ENCODE measurements around the gene ZNF747.

Gene ZNF747

DNA sequence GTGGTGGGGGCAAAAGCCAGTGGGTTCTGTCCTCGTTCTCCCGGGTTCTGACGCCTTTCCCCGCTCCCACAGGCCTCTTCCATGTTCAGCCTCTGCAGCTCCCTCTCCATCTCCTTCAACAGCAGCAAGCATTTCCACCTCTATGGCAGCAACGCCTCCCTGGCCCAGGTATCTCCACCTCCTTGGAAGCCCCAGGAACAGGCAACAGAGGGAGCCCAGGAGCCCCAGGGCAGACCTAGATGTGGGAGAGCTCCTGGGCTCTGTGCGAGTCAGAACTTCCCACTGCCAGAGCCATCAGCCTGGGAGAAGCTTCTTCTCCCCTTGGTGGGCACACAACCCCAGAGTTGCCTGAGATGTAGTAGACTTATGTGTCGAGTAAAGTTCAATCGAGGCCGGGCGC lies 16.1 kb downstream of the ZNF747 start:
- no peak for DNase-seq (ENCODE audit: low read depth, low spot score)

DNA sequence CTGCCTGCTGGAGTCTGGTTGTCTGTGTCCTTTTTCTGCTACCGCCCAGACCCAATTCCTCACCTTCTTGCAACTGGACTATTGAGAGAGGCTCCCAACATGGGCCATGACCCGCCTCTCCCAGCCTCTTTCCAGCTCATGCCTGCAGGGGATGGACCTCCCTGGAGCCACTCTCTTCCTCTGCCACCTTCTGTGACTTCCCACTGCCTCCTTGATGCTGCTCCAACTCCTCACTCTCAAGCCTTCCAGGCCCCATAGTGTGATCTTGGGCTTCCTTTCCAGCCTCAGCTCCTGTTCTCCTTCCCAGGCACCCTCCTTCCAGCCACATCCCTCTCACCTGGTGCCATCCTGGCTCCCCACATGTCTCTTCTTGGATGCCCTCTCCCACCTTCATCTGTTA lies 19.4 kb downstream of the ZNF747 start:
- DNase-seq (ENCODE audit: low read depth, low spot score), result no peak

DNA sequence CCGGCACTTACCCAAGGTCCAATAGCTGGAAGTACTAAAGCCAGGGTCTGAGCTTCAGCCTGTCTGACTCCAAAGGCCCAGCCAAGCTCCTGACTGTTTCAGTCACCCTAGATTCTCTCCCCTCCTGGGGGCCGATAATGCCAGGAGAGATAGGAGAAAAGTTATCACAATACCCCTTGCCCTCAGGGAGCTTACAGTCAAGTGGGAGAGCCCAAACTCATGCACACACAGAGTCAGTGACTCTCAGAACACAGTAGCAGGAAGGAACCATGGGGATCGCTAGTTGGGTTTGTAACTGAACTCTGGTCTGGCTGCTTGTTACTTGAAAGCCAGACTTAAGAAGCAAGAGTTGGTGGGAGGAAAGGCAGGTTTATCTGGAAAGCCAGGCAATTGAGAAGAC lies 23.1 kb downstream of the ZNF747 start:
- DNase-seq (ENCODE audit: low read depth, low spot score), result no peak

DNA sequence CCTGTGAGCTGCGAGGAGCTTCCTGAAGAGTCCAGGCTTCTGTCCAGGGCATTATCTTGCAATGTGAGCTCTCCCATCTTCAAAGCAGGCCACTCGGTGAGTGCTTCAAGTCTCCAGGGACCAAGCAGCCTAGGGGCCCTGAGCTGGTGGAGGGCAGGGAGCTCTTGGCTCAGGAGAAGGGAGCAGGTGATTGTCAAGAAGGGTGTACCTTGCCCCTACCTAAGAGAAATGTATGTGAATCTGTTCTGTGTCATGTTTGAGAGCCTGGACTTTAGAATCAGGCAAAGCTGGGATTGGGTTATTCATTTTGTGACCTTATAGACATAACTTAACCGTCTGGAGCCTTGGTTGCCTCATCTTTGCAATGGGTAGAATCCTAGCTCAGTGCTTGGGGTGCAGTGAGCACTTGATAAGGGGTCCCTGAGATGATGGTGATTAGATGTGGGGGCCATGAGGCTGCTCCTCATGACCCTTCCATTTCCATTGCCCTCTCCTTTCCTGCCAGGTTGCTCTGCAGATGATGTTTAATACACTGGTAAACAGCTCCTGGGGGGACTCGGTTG lies 24.2 kb downstream of the ZNF747 start:
- DNase-seq (ENCODE audit: low read depth, low spot score), result no peak

DNA sequence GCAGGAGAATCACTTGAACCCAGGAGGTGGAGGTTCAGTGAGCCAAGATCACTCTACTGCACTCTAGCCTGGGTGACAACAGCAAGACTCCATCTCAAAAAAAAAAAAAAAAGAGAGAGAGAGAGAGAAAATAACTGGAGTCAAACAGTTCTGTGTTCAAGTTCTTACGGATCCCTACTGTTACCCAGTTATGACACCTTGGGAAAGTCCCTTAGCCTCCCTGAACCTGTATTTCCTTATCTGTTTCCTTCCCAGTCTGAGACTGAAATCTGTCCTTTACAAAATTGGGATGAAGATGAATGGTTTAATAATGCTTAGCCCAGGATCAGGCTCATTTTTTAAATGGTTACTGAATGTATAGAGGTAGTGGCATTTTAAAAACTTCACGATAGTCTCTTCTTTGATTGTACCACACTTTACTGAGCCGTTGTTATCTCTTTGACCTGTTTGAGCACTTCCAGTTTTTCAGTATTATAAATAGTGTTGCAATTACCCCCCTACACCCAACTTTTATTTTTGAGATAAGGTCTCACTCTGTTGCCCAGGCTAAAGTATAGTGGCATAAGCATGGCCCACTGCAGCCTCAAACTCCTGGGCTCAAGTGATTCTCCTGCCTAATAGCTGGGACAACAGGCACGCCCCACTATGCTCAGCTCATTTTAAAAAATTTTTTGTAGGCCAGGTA lies 25.4 kb downstream of the ZNF747 start:
- DNase-seq (ENCODE audit: low read depth, low spot score), result no peak

DNA sequence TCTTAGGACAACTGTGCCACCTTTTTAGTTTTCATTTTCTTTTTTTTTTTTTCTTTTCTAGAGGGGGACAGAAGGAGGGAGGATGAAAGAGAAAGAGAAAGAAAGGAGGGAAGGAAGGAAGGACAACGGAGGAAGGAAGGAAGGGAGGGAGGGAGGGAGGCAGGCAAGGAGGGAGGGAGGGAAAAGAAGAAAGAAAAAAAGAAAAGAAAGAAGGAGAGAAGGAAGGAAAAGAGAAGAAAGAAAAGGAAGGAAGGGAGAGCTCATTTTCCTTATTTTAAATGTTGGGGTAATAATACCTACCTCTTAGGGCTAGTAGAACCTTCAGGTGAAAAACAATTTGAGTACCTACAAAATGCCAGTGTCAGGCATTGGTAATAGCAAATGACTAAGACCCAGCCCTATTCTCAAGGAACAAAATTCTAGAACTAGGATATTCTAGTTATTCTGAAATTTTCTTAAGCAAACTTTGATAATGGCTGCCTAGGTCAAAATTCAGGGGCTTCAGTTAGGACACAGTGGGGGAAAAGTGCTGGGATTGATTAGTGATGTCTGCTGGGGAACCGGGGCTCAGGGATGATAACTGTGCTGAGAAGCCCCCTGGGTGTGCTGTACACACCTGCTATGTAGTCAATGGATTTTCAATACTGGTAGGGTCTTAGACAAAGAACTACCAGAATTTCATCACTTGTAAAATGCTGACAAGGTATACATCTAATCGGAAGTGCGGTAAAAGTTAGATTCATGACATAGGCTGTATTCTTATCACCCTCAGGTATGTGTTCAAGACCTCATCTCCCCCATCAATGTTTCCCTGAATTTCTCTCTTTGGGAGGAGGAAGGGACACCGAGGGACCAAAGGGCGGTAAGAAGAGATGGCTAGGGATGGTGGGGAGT lies 31.0 kb downstream of the ZNF747 start:
- DNase-seq (ENCODE audit: low read depth, low spot score), result no peak

DNA sequence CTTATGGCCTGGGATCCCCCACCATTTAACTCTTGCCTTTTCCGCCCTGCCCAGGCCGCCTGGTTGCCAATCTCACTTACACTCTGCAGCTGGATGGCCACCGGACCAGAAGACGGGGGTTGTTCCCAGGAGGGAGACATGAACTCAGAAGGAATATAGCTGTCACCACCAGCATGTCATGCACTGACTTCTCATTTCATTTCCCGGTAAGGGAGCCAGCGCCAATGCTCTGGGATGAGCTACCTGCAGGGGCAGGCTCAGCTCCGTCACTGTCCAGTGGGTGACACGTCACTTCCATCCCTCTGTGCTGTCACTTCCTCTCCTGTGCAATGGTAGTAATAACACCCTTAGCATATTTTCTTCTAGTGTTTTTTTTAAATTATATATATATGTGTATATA lies 35.4 kb downstream of the ZNF747 start:
- DNase-seq (ENCODE audit: low read depth, low spot score), result no peak

DNA sequence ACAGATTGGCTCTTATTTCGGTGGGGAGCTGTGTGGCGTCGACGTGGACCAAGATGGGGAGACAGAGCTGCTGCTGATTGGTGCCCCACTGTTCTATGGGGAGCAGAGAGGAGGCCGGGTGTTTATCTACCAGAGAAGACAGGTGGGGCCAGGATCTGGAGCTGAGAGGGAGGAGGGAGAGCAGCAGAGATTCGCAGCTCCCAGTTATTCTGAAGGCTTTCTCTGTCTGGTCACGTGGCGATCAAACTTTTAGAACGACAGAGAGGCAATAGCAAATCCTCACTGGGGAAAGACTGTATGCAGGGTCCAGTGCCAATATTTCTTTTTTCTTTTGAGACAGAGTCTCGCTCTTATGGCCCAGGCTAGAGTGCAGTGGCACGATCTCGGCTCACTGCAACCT lies 39.9 kb downstream of the ZNF747 start:
- DNase-seq (ENCODE audit: low read depth, low spot score), result no peak

DNA sequence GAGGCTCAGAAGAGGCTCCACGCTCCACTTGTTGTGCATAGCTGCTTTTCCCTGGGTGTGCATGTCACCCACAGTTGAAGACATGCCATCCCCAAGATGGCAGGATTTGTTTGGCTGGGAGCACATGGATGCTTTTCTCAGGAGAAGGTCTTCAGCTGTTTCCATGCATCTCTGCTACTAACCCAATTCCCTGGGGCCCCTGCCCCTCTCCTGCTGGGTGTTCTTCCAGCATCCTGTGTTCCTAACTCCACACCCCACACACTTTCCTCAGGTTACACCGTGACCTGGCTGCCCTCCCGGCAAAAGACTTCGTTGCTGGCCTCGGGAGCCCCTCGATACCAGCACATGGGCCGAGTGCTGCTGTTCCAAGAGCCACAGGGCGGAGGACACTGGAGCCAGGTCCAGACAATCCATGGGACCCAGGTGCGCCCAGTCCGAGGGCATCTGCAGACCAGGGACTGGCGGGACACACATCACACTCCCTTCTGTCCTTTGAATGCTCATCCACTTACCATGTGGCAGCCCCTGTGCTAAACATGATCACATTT lies 40.6 kb downstream of the ZNF747 start:
- DNase-seq (ENCODE audit: low read depth, low spot score), result no peak

DNA sequence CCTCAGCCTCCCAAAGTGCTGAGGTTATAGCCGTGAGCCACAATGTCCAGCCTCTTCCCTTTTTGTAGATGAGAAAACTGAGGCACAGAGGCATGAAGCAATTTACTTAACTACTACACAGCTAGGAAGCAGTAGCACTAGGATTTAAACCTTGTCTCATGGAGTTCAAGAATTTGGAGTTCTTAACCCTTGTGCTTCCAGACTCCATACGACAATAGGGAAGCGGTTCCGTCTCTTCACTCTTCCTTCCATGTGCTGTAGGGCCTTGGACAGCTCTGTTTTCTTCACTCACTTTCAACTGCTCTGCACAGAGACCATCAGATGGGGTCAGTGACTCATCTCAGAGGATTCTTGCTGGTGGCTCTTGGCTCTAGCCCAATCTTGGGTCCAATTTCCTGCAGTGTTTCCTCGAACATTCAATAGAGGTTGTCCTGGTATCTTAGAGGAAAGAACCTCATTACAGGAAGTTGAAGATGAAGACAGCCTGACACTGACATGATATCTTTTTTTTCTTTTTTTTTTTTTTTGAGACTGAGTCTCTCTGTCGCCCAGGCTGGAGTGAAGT lies 42.8 kb downstream of the ZNF747 start:
- DNase-seq (ENCODE audit: low read depth, low spot score), result no peak

DNA sequence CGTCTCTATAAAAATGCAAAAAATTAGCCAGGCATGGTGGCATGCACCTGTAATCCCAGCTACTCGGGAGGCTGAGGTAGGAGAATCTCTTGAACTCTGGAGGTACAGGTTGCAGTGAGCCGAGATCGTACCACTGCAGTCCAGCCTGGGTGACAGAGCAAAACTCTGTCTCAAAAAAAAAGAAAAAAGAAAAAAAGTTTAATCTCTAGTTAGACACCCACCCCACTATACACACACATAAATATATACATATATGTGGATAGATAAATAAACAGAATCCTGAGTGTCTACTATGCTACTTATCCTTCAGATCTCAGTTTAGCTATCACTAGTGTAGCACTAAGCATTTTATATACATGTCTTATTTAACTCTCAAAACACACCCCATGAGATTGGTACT lies 43.4 kb downstream of the ZNF747 start:
- no peak for DNase-seq (ENCODE audit: low read depth, low spot score)

DNA sequence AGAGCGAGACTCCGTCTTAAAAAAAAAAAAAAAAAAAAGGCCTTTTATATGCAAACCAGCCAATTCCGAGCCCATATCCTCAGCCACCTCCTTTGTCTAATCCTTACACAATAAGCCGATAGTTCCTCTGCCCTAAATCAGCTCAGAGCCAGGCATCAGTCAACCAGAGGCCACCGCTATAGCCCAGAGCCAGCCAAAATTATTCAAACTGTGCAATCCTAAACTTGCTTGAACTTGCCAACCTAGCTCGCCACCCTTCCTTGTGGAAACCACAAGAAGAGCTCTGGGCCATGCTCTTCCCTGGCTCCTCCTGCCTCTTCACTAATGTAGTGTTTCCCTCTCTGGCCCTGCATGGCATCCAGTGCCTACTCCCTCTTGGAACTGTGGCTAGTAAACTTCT lies 44.4 kb downstream of the ZNF747 start:
- no peak for DNase-seq (ENCODE audit: low read depth, low spot score)

DNA sequence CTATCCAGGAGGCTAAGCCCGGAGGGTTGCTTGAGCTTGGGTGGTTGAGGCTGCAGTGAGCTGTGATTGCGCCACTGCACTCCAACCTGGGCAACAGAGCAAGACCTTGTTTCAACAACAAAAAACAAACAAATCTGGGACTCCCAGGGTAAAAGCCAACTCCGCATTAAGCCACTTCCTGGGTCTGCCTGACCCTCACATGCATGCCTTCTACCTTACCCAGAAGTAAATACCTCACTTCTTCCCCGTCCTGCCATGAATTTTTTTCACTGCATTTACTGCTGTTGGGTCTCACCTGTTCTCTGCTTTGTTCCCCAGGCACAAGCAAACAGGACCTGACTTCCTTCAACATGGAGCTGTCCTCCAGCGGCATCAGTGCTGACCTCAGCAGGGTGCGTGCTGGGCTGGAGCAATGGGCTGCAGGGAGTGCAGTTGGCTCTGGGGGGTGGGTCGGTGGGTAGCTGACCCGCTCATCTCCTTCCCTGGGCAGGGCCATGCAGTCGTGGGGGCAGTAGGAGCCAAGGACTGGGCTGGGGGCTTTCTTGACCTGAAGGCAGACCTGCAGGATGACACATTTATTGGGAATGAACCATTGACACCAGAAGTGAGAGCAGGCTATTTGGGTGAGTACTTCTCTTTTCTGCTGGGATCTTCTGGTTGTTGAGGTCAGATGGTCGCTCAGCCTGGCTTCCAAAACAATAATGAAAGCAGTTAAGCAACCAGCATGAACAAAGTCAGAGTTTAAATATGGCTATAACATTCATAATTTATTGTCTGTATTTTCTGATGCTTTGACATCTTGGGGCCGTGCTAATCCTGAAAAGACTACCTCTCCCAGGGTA lies 45.7 kb downstream of the ZNF747 start:
- DNase-seq (ENCODE audit: low read depth, low spot score), result no peak

DNA sequence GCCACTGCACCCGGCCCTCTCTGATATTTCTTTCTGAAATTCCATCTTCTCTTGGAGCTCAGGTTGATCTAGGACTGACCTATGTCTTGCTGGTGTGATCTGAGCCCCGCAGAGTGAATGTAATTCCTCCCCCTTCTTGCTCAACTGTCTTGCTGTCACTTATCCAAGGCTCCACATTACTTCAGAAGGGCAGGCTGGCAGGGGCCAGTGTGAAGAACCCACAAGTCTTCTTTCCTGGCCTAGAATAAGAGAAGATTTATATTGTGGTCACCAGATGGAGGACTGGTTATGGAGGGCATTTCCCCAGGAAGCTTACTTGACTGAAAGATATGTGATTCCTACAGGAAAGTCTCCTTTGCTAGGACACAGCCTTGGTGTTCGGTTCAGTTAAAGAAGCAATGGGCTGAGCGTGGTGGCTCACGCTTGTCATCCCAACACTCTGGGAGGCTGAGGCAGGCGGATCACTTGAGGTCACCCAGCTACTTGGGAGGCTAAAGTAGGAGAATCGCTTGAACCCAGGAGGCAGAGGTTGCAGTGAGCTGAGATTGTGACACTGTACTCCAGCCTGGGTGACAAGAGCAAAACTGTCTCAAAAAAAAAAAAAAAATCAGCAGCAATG lies 48.7 kb downstream of the ZNF747 start:
- DNase-seq (ENCODE audit: low read depth, low spot score), result no peak

DNA sequence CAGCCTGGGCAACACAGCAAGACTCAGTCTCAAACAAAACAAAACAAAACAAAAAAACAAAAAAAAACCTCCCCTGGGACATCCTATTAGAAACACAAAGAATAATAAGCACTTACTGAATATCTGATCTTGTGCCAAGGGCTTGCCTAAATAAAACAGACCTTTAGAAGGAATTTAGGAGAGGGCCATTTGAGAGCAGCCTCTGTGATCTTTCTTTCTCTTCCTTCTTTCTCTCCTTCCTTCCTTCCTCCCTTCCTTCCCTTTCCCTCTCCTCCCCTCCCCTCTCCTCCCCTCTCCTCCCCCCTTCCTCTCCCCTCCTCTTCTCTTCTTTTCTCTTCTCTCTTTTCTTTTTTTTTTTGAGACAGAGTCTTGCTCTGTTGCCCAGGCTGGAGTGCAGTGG lies 49.8 kb downstream of the ZNF747 start:
- no peak for DNase-seq (ENCODE audit: low read depth, low spot score)

DNA sequence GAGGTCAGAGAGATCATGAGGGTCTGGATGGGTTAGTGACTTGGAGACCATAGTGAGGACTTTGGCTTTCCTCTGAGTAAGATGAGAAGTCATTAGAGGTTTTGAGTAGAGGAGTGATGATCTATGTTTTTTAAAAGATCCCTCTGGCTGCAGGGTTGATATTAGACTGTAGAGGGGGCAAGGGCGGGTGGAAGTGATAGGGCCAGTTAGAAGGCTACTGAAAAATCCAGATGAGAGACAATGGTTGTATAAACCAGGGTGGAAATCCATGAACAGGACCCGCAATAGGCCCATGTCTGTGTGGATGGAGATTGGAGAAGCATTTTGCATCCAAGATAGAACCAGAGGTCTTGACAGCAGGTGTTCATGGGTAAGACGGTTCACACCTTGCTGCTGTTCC lies 52.3 kb downstream of the ZNF747 start:
- no peak for DNase-seq (ENCODE audit: low read depth, low spot score)

DNA sequence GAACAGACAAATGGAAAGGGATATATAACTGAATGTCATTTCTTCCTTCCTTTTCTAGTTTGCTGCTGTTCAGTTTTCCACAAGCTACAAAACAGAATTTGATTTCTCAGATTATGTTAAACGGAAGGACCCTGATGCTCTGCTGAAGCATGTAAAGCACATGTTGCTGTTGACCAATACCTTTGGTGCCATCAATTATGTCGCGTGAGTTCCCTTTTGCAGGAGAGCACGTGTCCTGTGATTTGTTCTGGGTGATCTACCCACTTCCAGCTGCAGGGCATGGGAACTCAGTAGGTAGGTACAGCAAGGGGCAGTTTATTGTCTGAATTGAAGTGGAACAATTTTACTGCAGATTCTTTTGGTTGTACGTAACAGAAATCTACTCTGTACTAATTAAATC lies 53.3 kb downstream of the ZNF747 start:
- no peak for DNase-seq (ENCODE audit: low read depth, low spot score)
